Measurements from ENCODE around the gene CCNB2.

- no peak for TF ChIP-seq CTCF (IDR thresholded peaks at IDR 0.05)
- TF ChIP-seq POLR2A (IDR thresholded peaks at IDR 0.05), result no peak
Observed at GRCh38 chr15:59115047-59115446, 10.1 kb downstream of the CCNB2 start.

All from right lobe of liver (tissue), 4 donors.